Stimulated activated naive B cell treated with anti-CD40 and anti-IgM and Interleukin-4, amounts not matched to agents 10 μg/mL and 1 μg/mL and 100 μg/mL, for 72 hours (primary cell): Measurements from ENCODE around the gene ARPIN.
A peak's percentile ranks its signal among the peaks of the same experiment; 100 is the strongest.

Experiments
- ATAC-seq, 2 donors: fragments of 150-1000 bp; cut with Tn5 transposase; replicated peaks; 2 replicates each; pipeline ENCODE4 v1.10.0; 2021; ENCODE audit warnings: moderate library complexity in 1 of 2
- DNase-seq: peaks from one replicate; pipeline ENCODE4 v3.0.0; 2021
- H3K27ac Mint-ChIP-seq: one replicate; pipeline ENCODE4 v1.8.0; 2022; ENCODE audit warnings: mild to moderate bottlenecking, mixed read lengths
- H3K27me3 Mint-ChIP-seq, 2 donors: one replicate each; pipeline ENCODE4 v1.8.0; 2022; ENCODE audit warnings: mixed read lengths in 2 of 2
- H3K36me3 Mint-ChIP-seq, 2 donors: one replicate each; pipeline ENCODE4 v1.8.0; 2022; ENCODE audit warnings: mixed read lengths in 2 of 2, mild to moderate bottlenecking in 1 of 2
- H3K4me1 Mint-ChIP-seq, 2 donors: one replicate each; pipeline ENCODE4 v1.8.0; 2022; ENCODE audit warnings: mixed read lengths in 2 of 2, mild to moderate bottlenecking in 1 of 2
- H3K4me3 Mint-ChIP-seq, 2 donors: one replicate each; pipeline ENCODE4 v1.8.0; 2022; ENCODE audit warnings: mild to moderate bottlenecking in 2 of 2, mixed read lengths in 2 of 2, moderate library complexity in 1 of 2
- H3K9me3 Mint-ChIP-seq, 2 donors: one replicate each; pipeline ENCODE4 v1.8.0; 2022; ENCODE audit warnings: mixed read lengths in 2 of 2, mild to moderate bottlenecking in 1 of 2

The ARPIN gene

GRCh38 chr15:89932880-89933279 is 20.1 kb upstream of the ARPIN start:
- ATAC-seq (no peak), DNase-seq (no peak)
- H3K9me3 Mint-ChIP-seq, result peaks cover 0 to 2% of the 10 kb centered on the region in 2 donors
- H3K27ac Mint-ChIP-seq, result no peak overlapping the region
- H3K4me3 Mint-ChIP-seq, result no peak overlapping the region
- H3K36me3 Mint-ChIP-seq, result no peaks in the 10 kb centered on the region
- peaks cover under 1 to 9% of the 10 kb centered on the region in 2 donors for H3K27me3 Mint-ChIP-seq
- peaks cover 0 to 2% of the 10 kb centered on the region in 2 donors for H3K4me1 Mint-ChIP-seq

- Mint-ChIP-seq H3K4me3 (no peak overlapping the region), H3K27me3 (peaks cover 0 to 5% of the 10 kb centered on the region in 2 donors), H3K36me3 (no peaks in the 10 kb centered on the region), H3K4me1 (no peaks in the 10 kb centered on the region), H3K27ac (no peak overlapping the region), H3K9me3 (no peaks in the 10 kb centered on the region)
- ATAC-seq, result no peak
- no peak for DNase-seq
These were observed 15.7 kb upstream of the ARPIN start for GRCh38 chr15:89928421-89928820.

DNA sequence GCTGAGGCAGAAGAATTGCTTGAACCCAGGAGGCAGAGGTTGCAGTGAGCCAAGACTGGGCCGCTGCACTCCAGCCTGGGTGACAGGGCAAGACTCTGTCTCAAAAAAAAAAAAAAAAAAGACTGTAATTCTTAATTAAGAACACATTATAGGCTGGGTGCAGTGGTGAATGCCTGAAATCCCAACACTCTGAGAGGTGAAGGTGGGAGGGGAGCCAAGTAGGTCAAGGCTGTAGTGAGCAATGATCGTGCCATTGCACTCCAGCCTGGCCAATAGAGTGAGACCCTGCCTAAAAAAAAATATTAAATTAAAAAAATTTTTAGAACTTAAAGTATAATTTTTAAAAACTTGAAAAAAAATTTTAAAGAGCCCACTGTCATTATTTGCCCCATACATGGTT is 13.4 kb upstream of the ARPIN start:
- Mint-ChIP-seq H3K4me1 (no peaks in the 10 kb centered on the region), H3K27ac (no peak overlapping the region), H3K36me3 (no peaks in the 10 kb centered on the region), H3K27me3 (peaks cover 0 to 5% of the 10 kb centered on the region in 2 donors), H3K4me3 (no peak overlapping the region), H3K9me3 (no peaks in the 10 kb centered on the region)
- no peak for ATAC-seq
- no peak for DNase-seq

DNA sequence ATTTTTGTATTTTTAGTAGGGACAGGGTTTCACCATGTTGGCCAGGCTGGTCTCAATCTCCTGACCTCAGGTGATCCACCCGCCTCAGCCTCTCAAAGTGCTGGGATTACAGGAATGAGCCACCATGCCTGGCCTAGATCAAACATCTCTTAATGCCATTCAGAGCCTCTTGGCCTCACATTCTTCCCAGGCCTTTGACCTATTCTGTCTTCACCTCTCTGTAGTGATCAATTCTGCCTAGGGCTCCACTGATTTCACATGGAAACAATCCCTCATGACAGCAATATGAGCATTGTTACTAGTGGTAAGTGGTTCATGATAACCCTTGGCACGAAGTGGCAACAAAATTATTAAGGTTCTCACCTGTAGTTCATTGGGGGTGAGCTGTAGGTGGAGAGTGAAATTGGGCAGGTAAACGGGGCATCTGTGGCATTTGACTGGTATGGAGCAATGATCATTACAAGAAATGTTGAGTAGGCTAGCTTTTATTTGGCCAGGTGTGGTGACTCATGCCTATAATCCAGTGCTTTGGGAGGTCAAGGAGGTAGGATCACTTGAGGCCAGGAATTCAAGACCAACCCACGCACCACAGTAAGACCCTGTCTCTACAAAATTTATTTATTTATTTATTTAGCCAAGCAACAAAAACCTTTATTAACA is 4.8 kb upstream of the ARPIN start:
- no peak overlapping the region for H3K27ac Mint-ChIP-seq
- peaks cover 0 to 2% of the 10 kb centered on the region in 2 donors for H3K4me1 Mint-ChIP-seq
- H3K4me3 Mint-ChIP-seq, result no peak overlapping the region
- H3K36me3 Mint-ChIP-seq, result no peaks in the 10 kb centered on the region
- no peaks in the 10 kb centered on the region for H3K9me3 Mint-ChIP-seq
- peaks cover 18 to 24% of the 10 kb centered on the region in 2 donors for H3K27me3 Mint-ChIP-seq
- DNase-seq (no peak), ATAC-seq (no peak)

GRCh38 chr15:89916660-89917059 is 3.9 kb upstream of the ARPIN start:
- Mint-ChIP-seq H3K9me3 (no peaks in the 10 kb centered on the region), H3K4me1 (peaks cover 6 to 8% of the 10 kb centered on the region in 2 donors), H3K36me3 (no peaks in the 10 kb centered on the region), H3K27me3 (peaks cover 26 to 30% of the 10 kb centered on the region in 2 donors), H3K27ac (no peak overlapping the region), H3K4me3 (no peak overlapping the region)
- no peak for ATAC-seq
- no peak for DNase-seq

GRCh38 chr15:89912145-89912673 is 543 bp downstream of the ARPIN start:
- Mint-ChIP-seq H3K4me1 (peaks cover 8 to 16% of the 10 kb centered on the region in 2 donors), H3K9me3 (no peaks in the 10 kb centered on the region), H3K27me3 (peaks cover 38 to 39% of the 10 kb centered on the region in 2 donors), H3K36me3 (no peaks in the 10 kb centered on the region), H3K27ac (no peak overlapping the region), H3K4me3 (peak overlapping the region; percentile 53 to 81)
- no peak for DNase-seq
- ATAC-seq, result no peak

DNA sequence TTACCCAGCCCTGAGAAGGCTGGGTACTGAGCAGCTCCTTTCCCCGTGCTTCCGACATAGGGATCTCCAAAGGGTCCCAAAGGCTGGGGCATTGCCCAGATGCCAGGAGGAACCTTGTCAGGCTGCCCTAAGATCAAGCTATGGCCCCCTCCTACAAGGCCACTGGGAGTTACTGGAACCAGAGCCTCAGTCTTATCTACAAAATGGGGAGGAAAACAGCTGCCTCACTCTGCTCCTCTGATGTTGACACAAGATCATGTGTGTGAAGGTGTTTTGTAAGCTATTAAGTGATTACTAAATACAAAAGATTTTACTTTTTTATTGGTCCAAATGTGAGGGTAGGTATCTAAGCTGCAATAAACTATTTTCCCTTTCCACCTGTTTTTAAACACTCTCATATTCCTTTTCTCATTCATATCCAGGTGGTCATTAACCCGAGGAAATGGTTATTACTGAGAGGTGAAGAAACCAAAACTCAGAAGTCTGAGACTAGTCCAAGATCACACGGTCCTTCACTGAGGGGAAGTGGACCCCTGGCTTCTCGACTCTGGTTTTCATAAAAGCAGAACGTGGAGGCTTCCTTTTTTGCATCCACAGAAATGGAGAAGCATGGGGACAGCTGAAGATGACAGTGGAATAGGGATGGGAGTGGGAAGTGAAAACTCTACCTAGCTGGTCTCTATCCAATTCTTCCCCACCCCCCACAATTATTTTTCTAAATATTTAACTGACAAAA is 1.7 kb downstream of the ARPIN start:
- Mint-ChIP-seq H3K9me3 (no peaks in the 10 kb centered on the region), H3K27ac (no peak overlapping the region), H3K36me3 (no peaks in the 10 kb centered on the region), H3K4me1 (peaks cover 8 to 16% of the 10 kb centered on the region in 2 donors), H3K27me3 (peaks cover 38 to 43% of the 10 kb centered on the region in 2 donors), H3K4me3 (no peak overlapping the region)
- no peak for DNase-seq
- peak; percentile 55 to 59 for ATAC-seq

- H3K36me3 Mint-ChIP-seq, result no peaks in the 10 kb centered on the region
- no peak overlapping the region for H3K4me3 Mint-ChIP-seq
- no peaks in the 10 kb centered on the region for H3K9me3 Mint-ChIP-seq
- no peak overlapping the region for H3K27ac Mint-ChIP-seq
- no peak for DNase-seq
- ATAC-seq, result no peak
- H3K4me1 Mint-ChIP-seq, result peaks cover 8 to 16% of the 10 kb centered on the region in 2 donors
- peaks cover 40 to 49% of the 10 kb centered on the region in 2 donors for H3K27me3 Mint-ChIP-seq
These were observed 3.1 kb downstream of the ARPIN start for GRCh38 chr15:89909611-89910010.

DNA sequence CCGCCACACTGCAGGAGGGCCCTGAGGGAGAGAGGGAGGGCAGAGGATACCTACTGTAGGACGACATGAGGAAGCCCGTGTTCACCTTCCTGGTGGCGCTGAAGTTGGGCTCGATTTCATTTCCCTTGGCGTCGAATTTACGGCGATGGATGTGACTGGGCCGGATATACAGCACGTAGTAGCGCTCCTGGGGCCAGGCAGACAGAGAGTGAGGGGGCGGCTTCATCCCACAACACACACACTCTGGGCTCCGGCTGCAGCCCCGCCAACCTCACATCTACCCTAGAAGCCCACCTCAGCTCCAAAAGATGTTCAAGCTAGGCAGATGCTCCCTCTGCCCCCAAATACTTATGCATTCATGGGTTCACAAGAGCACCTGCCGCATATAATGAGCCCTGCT is 4.5 kb downstream of the ARPIN start:
- no peak overlapping the region for H3K4me3 Mint-ChIP-seq
- DNase-seq (no peak), ATAC-seq (no peak)
- H3K27me3 Mint-ChIP-seq, result peaks cover 32 to 42% of the 10 kb centered on the region in 2 donors
- H3K36me3 Mint-ChIP-seq, result no peaks in the 10 kb centered on the region
- no peak overlapping the region for H3K27ac Mint-ChIP-seq
- H3K4me1 Mint-ChIP-seq, result peaks cover 7 to 16% of the 10 kb centered on the region in 2 donors
- H3K9me3 Mint-ChIP-seq, result no peaks in the 10 kb centered on the region

DNA sequence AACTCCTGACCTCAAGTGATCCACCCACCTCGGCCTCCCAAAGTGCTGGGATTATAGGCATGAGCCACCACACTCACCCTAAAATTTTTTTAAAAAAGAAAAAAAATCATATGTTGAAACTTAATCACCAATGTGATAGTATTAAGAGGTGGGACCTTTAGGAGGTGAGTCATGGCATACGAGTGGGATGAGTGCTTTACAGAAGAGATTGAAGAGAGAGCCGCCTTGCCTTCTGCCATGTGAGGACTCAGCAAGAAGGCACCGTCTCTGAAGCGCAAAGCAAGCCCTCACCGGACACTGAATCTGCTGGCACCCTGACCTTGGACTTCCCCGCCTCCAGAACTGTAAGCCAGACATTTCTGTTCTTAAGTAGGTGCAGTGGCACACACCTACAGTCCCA is 5.5 kb downstream of the ARPIN start:
- no peak for ATAC-seq
- no peaks in the 10 kb centered on the region for H3K36me3 Mint-ChIP-seq
- no peaks in the 10 kb centered on the region for H3K9me3 Mint-ChIP-seq
- no peak overlapping the region for H3K27ac Mint-ChIP-seq
- H3K27me3 Mint-ChIP-seq, result peaks cover 25 to 37% of the 10 kb centered on the region in 2 donors
- no peak for DNase-seq
- no peak overlapping the region for H3K4me3 Mint-ChIP-seq
- H3K4me1 Mint-ChIP-seq, result peaks cover 6 to 14% of the 10 kb centered on the region in 2 donors

GRCh38 chr15:89905846-89906378 is 6.8 kb downstream of the ARPIN start:
- Mint-ChIP-seq H3K27me3 (peaks cover 14 to 28% of the 10 kb centered on the region in 2 donors), H3K4me3 (no peak overlapping the region), H3K9me3 (no peaks in the 10 kb centered on the region), H3K4me1 (peaks cover 0 to under 1% of the 10 kb centered on the region in 2 donors), H3K27ac (no peak overlapping the region), H3K36me3 (no peaks in the 10 kb centered on the region)
- no peak for DNase-seq
- ATAC-seq, result no peak

- Mint-ChIP-seq H3K27me3 (peaks cover 12 to 17% of the 10 kb centered on the region in 2 donors), H3K9me3 (no peaks in the 10 kb centered on the region), H3K36me3 (no peaks in the 10 kb centered on the region), H3K4me3 (no peak overlapping the region), H3K4me1 (peaks cover 3% of the 10 kb centered on the region in 2 donors), H3K27ac (no peak overlapping the region)
- ATAC-seq (no peak), DNase-seq (no peak)
These were observed 8.2 kb downstream of the ARPIN start for GRCh38 chr15:89904519-89904918.

- H3K4me3 Mint-ChIP-seq, result no peak overlapping the region
- H3K27me3 Mint-ChIP-seq, result peaks cover 7 to 14% of the 10 kb centered on the region in 2 donors
- H3K4me1 Mint-ChIP-seq, result peaks cover 6 to 7% of the 10 kb centered on the region in 2 donors
- no peaks in the 10 kb centered on the region for H3K9me3 Mint-ChIP-seq
- H3K27ac Mint-ChIP-seq, result no peak overlapping the region
- DNase-seq, result no peak
- H3K36me3 Mint-ChIP-seq, result no peaks in the 10 kb centered on the region
- ATAC-seq, result no peak
These were observed 9.0 kb downstream of the ARPIN start for GRCh38 chr15:89903858-89904130.

DNA sequence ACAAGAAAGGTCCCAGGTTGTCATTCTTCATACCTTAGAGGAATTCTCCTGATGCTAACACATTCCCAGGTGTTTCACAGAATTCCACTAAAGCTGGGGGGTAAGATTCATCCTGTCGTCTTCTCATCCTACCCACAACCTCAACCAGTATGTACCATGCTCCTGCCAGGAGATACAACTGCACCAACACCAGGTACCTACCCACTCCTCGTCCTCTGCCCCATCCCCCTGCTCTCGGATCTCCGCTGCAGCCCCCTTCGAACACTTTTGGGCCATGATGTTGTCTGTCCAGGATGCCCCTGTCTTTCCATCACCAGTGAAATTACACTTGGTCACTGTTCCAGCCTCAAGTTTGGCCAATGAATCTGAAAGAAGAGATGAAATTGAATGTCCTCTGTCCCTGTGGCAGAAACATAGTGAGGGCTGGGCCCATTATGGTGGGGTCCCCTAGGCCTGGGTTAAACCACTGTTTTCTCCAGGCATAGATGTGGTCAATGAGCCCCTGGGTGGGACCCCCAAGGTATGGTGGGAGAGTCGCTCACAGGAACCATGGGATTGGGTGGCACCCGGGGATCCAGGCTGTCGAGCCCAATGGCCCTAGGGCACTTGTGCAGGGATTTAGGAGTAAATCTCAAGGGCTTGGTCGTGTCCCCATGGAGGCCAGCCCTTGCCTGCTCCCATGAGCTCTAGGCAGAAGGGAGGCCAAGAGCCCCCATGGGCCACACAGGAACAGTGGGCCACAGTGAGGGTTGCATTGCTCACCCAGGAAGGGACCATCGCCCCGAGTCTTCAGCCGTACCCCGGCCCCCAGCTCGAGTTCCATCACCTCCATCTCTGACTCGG is 9.5 kb downstream of the ARPIN start:
- H3K4me1 Mint-ChIP-seq, result peaks cover 6 to 7% of the 10 kb centered on the region in 2 donors
- ATAC-seq (no peak), DNase-seq (no peak)
- H3K9me3 Mint-ChIP-seq, result no peaks in the 10 kb centered on the region
- no peak overlapping the region for H3K27ac Mint-ChIP-seq
- no peak overlapping the region for H3K4me3 Mint-ChIP-seq
- no peaks in the 10 kb centered on the region for H3K36me3 Mint-ChIP-seq
- H3K27me3 Mint-ChIP-seq, result peaks cover 7 to 14% of the 10 kb centered on the region in 2 donors
